Measurements from ENCODE around the gene FGF18. TPM values are rescaled to one million over a fixed set of nuclear protein-coding genes. Genes with fewer than 3 reads are reported as not detected.

Gene FGF18
- total and polyA plus RNA-seq, 11 donors: 3.4 to 63.0 (median 16.4) TPM

DNA sequence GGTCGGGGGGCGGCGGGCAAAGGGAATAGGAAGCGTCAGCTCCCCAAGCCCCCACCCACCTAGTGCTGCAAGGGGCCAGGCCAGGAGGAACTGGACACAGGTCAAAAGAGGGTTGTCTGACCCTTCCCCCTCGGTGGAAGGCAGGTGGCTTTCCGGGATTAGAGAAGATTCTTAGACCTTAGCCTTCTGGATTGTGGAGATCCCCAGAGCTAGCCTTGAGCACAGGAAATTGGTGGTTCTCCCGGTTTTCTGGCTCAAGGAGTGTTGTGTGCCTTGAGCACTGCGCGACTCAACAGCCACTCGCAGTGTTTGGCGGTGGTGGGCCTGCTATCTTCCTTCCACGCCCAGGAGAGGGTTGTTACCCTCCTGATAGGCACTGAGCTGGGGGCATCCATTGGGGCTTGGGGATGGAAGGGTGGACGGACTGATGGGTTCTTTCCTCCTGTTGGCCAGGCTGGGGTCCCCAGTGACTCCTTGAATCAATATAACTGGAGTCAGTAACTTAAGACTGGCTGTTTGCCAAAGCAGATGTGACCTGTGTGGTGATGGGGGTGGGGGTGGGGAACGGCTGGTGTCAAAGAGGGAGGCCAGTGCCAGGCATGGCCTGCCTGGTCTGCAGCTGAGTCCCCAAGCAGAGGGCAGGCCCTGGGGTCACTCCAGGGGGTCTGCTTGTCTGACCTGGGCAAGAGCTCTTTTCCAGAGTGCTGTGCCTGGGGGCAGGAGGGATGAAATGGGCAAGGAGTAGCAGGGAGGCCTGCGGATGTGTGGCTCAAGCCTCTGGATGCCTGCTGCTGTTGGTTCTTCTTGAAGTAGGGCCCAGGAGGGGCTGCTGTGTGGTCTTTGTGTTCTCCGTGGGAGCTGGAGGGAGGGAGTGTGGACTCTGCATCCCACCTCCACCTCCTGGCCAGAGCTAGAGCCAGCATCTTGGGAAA is 2.1 kb downstream of the FGF18 start:
- H3K4me3 ChIP-seq: peak overlapping the region in 9 of 12 donors; percentile 49 to 77 (median 64)
- WGBS, 4 donors: 32 to 43% (median 41%) methylated on average over 14 to 16 of the region's 16 CpGs
- ATAC-seq: no peak
- intact Hi-C loops (cut with DNase I): loop anchor here in 9 of 10 donors (5.0 to 10.0 kb wide), 11 partner anchors 61 to 623 kb away; no protein-coding TSS in a partner anchor
- TF ChIP-seq POLR2A (IDR thresholded peaks at IDR 0.05): no peak
- TF ChIP-seq, protein P1, sequence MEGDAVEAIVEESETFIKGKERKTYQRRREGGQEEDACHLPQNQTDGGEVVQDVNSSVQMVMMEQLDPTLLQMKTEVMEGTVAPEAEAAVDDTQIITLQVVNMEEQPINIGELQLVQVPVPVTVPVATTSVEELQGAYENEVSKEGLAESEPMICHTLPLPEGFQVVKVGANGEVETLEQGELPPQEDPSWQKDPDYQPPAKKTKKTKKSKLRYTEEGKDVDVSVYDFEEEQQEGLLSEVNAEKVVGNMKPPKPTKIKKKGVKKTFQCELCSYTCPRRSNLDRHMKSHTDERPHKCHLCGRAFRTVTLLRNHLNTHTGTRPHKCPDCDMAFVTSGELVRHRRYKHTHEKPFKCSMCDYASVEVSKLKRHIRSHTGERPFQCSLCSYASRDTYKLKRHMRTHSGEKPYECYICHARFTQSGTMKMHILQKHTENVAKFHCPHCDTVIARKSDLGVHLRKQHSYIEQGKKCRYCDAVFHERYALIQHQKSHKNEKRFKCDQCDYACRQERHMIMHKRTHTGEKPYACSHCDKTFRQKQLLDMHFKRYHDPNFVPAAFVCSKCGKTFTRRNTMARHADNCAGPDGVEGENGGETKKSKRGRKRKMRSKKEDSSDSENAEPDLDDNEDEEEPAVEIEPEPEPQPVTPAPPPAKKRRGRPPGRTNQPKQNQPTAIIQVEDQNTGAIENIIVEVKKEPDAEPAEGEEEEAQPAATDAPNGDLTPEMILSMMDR (IDR thresholded peaks at IDR 0.05): no peak
- no peaks in the 10 kb centered on the region for H3K36me3 ChIP-seq
- DNase-seq: peak in 2 of 5 donors; percentile 15 to 54
- H3K27me3 ChIP-seq: peaks cover 0 to 29% (median 0%) of the 10 kb centered on the region in 9 donors
- H3K9me3 ChIP-seq: no peaks in the 10 kb centered on the region
- peak overlapping the region; percentile 20 to 93 (median 82) for H3K27ac ChIP-seq
- peaks cover 5 to 63% (median 26%) of the 10 kb centered on the region in 12 donors for H3K4me1 ChIP-seq

DNA sequence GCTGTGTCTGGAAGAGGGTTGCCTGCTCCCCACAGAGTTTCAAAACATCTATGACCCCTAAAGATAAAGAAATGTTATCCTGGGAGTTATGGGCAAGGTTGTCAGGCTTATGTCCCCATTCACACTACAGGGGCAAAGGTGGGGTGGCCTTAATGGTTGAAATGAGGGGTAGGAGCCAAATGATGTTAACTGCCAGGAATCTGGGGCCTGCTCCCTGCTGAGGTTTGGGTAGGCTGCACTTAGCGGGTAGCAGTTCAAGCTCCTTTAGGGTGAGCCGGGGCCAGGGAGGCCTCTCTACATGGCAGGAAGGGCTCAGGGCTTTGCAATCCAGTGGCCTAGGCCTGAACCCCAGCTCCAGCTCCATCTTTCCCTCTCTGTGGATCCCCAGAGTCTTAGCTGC is 3.0 kb downstream of the FGF18 start:
- peaks cover 0 to 29% (median 0%) of the 10 kb centered on the region in 9 donors for H3K27me3 ChIP-seq
- DNase-seq (peak in 1 of 5 donors; percentile 32), ATAC-seq (no peak)
- no peaks in the 10 kb centered on the region for H3K9me3 ChIP-seq
- intact Hi-C loops (cut with DNase I): loop anchor here in 9 of 10 donors (5.0 to 10.0 kb wide), 11 partner anchors 60 to 622 kb away; no protein-coding TSS in a partner anchor
- TF ChIP-seq, protein P1 (IDR thresholded peaks at IDR 0.05): no peak
- TF ChIP-seq POLR2A (IDR thresholded peaks at IDR 0.05): no peak
- no peaks in the 10 kb centered on the region for H3K36me3 ChIP-seq
- H3K27ac ChIP-seq: peak overlapping the region in 9 of 12 donors; percentile 43 to 93 (median 84)
- peak overlapping the region in 1 of 12 donors; percentile 65 for H3K4me3 ChIP-seq
- WGBS, 4 donors: 76 to 89% (median 83%) methylated on average over 2 of the region's 2 CpGs
- peaks cover 5 to 68% (median 26%) of the 10 kb centered on the region in 12 donors for H3K4me1 ChIP-seq

DNA sequence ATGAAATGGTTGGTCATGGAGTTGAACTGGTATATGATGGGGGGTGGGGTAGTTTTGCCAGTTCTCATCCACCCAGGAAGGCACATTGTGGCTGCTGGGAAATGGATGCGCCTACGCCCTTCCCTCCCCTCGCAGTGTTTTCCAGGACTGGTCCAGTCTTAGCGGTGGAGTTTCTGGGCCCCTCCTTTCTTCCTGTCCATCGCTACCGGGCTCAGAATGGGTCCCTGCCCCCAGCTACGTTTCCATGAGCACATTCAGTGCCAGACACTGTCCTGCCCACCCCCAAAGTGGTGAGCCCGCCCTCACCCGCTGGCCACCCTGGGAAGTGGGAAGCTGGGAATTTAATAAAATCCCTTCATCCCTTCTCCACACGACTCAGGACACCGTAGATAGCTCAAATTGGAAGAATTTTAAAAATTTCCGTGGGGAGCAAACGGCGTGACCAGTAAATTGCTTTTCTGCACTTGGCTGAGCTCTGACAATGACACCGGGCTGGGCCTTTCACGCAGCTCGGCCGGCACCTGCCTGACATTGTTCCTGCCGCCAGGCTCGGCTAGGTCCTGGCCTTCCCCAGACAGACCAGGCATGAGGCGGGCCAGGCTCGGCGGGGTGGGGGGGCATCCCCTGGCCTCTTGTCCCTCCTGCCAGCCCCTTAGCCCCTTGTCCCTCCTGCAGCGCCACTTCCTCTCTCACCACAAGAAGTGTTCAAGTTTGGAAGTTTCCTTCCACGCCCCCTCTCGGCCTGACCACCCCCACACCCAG is 3.6 kb downstream of the FGF18 start:
- Histone ChIP-seq H3K36me3 (no peaks in the 10 kb centered on the region), H3K4me3 (peak overlapping the region in 1 of 12 donors; percentile 14), H3K9me3 (no peaks in the 10 kb centered on the region), H3K4me1 (peaks cover 5 to 70% (median 27%) of the 10 kb centered on the region in 12 donors), H3K27ac (peak overlapping the region in 10 of 12 donors; percentile 40 to 93 (median 84)), H3K27me3 (peaks cover 0 to 29% (median 0%) of the 10 kb centered on the region in 9 donors)
- DNase-seq (peak in 4 of 5 donors; percentile 29 to 61 (median 53)), ATAC-seq (peak in 1 of 4 donors; percentile 8)
- intact Hi-C loops (cut with DNase I): loop anchor here in 9 of 10 donors (5.0 to 10.0 kb wide), 11 partner anchors 59 to 622 kb away; no protein-coding TSS in a partner anchor
- TF ChIP-seq POLR2A (IDR thresholded peaks at IDR 0.05): no peak
- TF ChIP-seq, protein P1 (IDR thresholded peaks at IDR 0.05): no peak
- WGBS, 4 donors: 60 to 73% (median 69%) methylated on average over 25 to 26 of the region's 26 CpGs

Measured in heart left ventricle (tissue), 16 donors.